Stimulated activated naive B cell treated with anti-CD40 and anti-IgM and Interleukin-4, amounts not matched to agents 10 μg/mL and 1 μg/mL and 100 μg/mL, for 72 hours (primary cell): Measurements from ENCODE around the gene TLCD5.

Source experiments
- ATAC-seq, 2 donors: fragments of 150-1000 bp; cut with Tn5 transposase; replicated peaks; 2 replicates each; pipeline ENCODE4 v1.10.0; 2021; ENCODE audit warnings: moderate library complexity in 1 of 2
- DNase-seq: peaks from one replicate; pipeline ENCODE4 v3.0.0; 2021
- H3K27ac Mint-ChIP-seq: one replicate; pipeline ENCODE4 v1.8.0; 2022; ENCODE audit warnings: mild to moderate bottlenecking, mixed read lengths
- H3K27me3 Mint-ChIP-seq, 2 donors: one replicate each; pipeline ENCODE4 v1.8.0; 2022; ENCODE audit warnings: mixed read lengths in 2 of 2
- H3K36me3 Mint-ChIP-seq, 2 donors: one replicate each; pipeline ENCODE4 v1.8.0; 2022; ENCODE audit warnings: mixed read lengths in 2 of 2, mild to moderate bottlenecking in 1 of 2
- H3K4me1 Mint-ChIP-seq, 2 donors: one replicate each; pipeline ENCODE4 v1.8.0; 2022; ENCODE audit warnings: mixed read lengths in 2 of 2, mild to moderate bottlenecking in 1 of 2
- H3K4me3 Mint-ChIP-seq, 2 donors: one replicate each; pipeline ENCODE4 v1.8.0; 2022; ENCODE audit warnings: mild to moderate bottlenecking in 2 of 2, mixed read lengths in 2 of 2, moderate library complexity in 1 of 2
- H3K9me3 Mint-ChIP-seq, 2 donors: one replicate each; pipeline ENCODE4 v1.8.0; 2022; ENCODE audit warnings: mixed read lengths in 2 of 2, mild to moderate bottlenecking in 1 of 2

Gene TLCD5

GRCh38 chr11:120324932-120325810, at the start of gene TLCD5:
Gene TLCD5, plus strand, starts transcription at chr11:120325299. Its CDS starts 2,143 bp downstream, at chr11:120327442.
- peaks cover 14 to 20% of the 10 kb centered on the region in 2 donors for H3K4me1 Mint-ChIP-seq
- H3K36me3 Mint-ChIP-seq, result peaks cover 0 to 3% of the 10 kb centered on the region in 2 donors
- peak within 1 kb of the TSS; percentile 76 to 77 for H3K4me3 Mint-ChIP-seq
- ATAC-seq (peak; percentile 65 to 75), DNase-seq (peak; percentile 19)
- H3K27me3 Mint-ChIP-seq, result peaks cover 68 to 77% of the 10 kb centered on the region in 2 donors
- H3K9me3 Mint-ChIP-seq, result no peaks in the 10 kb centered on the region
- peak within 1 kb of the TSS; percentile 76 for H3K27ac Mint-ChIP-seq

- no peak overlapping the region for H3K27ac Mint-ChIP-seq
- no peaks in the 10 kb centered on the region for H3K4me1 Mint-ChIP-seq
- peaks cover 15 to 37% of the 10 kb centered on the region in 2 donors for H3K27me3 Mint-ChIP-seq
Measured at GRCh38 chr11:120279502-120279901, 45.6 kb upstream of the TLCD5 start.

GRCh38 chr11:120280600-120281051, 44.5 kb upstream of the TLCD5 start:
- ATAC-seq, result no peak
- H3K27me3 Mint-ChIP-seq, result peaks cover 8 to 29% of the 10 kb centered on the region in 2 donors
- no peaks in the 10 kb centered on the region for H3K9me3 Mint-ChIP-seq
- H3K27ac Mint-ChIP-seq, result no peak overlapping the region
- H3K4me1 Mint-ChIP-seq, result no peaks in the 10 kb centered on the region
- H3K36me3 Mint-ChIP-seq, result no peaks in the 10 kb centered on the region
- no peak overlapping the region for H3K4me3 Mint-ChIP-seq
- no peak for DNase-seq

More at GRCh38 chr11:120279502-120279901, 45.6 kb upstream of the TLCD5 start:
- Mint-ChIP-seq H3K36me3 (no peaks in the 10 kb centered on the region), H3K4me3 (no peak overlapping the region), H3K9me3 (no peaks in the 10 kb centered on the region)
- ATAC-seq (no peak), DNase-seq (no peak)

GRCh38 chr11:120281143-120281795, 43.8 kb upstream of the TLCD5 start:
- no peak for DNase-seq
- Mint-ChIP-seq H3K9me3 (no peaks in the 10 kb centered on the region), H3K36me3 (no peaks in the 10 kb centered on the region), H3K4me3 (no peak overlapping the region), H3K4me1 (no peaks in the 10 kb centered on the region), H3K27ac (peak overlapping the region; percentile 49), H3K27me3 (peaks cover 8 to 29% of the 10 kb centered on the region in 2 donors)
- no peak for ATAC-seq

- H3K4me1 Mint-ChIP-seq, result no peaks in the 10 kb centered on the region
- no peak overlapping the region for H3K27ac Mint-ChIP-seq
- DNase-seq, result no peak
- no peak for ATAC-seq
- H3K36me3 Mint-ChIP-seq, result no peaks in the 10 kb centered on the region
- H3K4me3 Mint-ChIP-seq, result no peak overlapping the region
- no peaks in the 10 kb centered on the region for H3K9me3 Mint-ChIP-seq
- peaks cover 16 to 33% of the 10 kb centered on the region in 2 donors for H3K27me3 Mint-ChIP-seq
Measured at GRCh38 chr11:120283124-120283523, 42.0 kb upstream of the TLCD5 start.

- H3K4me3 Mint-ChIP-seq, result no peak overlapping the region
- no peak for ATAC-seq
- H3K9me3 Mint-ChIP-seq, result no peaks in the 10 kb centered on the region
- peaks cover 17 to 29% of the 10 kb centered on the region in 2 donors for H3K27me3 Mint-ChIP-seq
- DNase-seq, result no peak
- H3K4me1 Mint-ChIP-seq, result no peaks in the 10 kb centered on the region
- H3K36me3 Mint-ChIP-seq, result no peaks in the 10 kb centered on the region
- H3K27ac Mint-ChIP-seq, result no peak overlapping the region
Measured at GRCh38 chr11:120284272-120284671, 40.8 kb upstream of the TLCD5 start.

GRCh38 chr11:120285256-120285655, 39.8 kb upstream of the TLCD5 start:
- Mint-ChIP-seq H3K27ac (no peak overlapping the region), H3K27me3 (peaks cover 23 to 31% of the 10 kb centered on the region in 2 donors), H3K36me3 (no peaks in the 10 kb centered on the region), H3K4me3 (no peak overlapping the region), H3K9me3 (no peaks in the 10 kb centered on the region), H3K4me1 (no peaks in the 10 kb centered on the region)
- ATAC-seq (no peak), DNase-seq (no peak)

- ATAC-seq (no peak), DNase-seq (no peak)
- no peak overlapping the region for H3K4me3 Mint-ChIP-seq
- H3K4me1 Mint-ChIP-seq, result no peaks in the 10 kb centered on the region
- H3K27ac Mint-ChIP-seq, result no peak overlapping the region
- H3K36me3 Mint-ChIP-seq, result no peaks in the 10 kb centered on the region
- H3K27me3 Mint-ChIP-seq, result peaks cover 19 to 30% of the 10 kb centered on the region in 2 donors
- no peaks in the 10 kb centered on the region for H3K9me3 Mint-ChIP-seq
Measured at GRCh38 chr11:120288021-120288420, 37.1 kb upstream of the TLCD5 start.

- H3K27me3 Mint-ChIP-seq, result peaks cover 33 to 44% of the 10 kb centered on the region in 2 donors
- H3K36me3 Mint-ChIP-seq, result no peaks in the 10 kb centered on the region
- no peaks in the 10 kb centered on the region for H3K9me3 Mint-ChIP-seq
- H3K27ac Mint-ChIP-seq, result no peak overlapping the region
- no peaks in the 10 kb centered on the region for H3K4me1 Mint-ChIP-seq
- no peak for DNase-seq
- no peak for ATAC-seq
- no peak overlapping the region for H3K4me3 Mint-ChIP-seq
Measured at GRCh38 chr11:120289426-120289825, 35.7 kb upstream of the TLCD5 start.

- no peaks in the 10 kb centered on the region for H3K36me3 Mint-ChIP-seq
- DNase-seq (no peak), ATAC-seq (no peak)
- no peaks in the 10 kb centered on the region for H3K9me3 Mint-ChIP-seq
- H3K27me3 Mint-ChIP-seq, result peaks cover 36 to 47% of the 10 kb centered on the region in 2 donors
- H3K4me3 Mint-ChIP-seq, result no peak overlapping the region
- H3K4me1 Mint-ChIP-seq, result no peaks in the 10 kb centered on the region
- no peak overlapping the region for H3K27ac Mint-ChIP-seq
Measured at GRCh38 chr11:120290956-120291355, 34.1 kb upstream of the TLCD5 start.

- DNase-seq, result no peak
- Mint-ChIP-seq H3K27me3 (peaks cover 41 to 54% of the 10 kb centered on the region in 2 donors), H3K27ac (no peak overlapping the region), H3K36me3 (no peaks in the 10 kb centered on the region), H3K4me3 (no peak overlapping the region), H3K4me1 (no peaks in the 10 kb centered on the region), H3K9me3 (no peaks in the 10 kb centered on the region)
- no peak for ATAC-seq
Measured at GRCh38 chr11:120293038-120293800, 31.9 kb upstream of the TLCD5 start.

- no peak for DNase-seq
- Mint-ChIP-seq H3K4me3 (no peak overlapping the region), H3K4me1 (no peaks in the 10 kb centered on the region), H3K27ac (no peak overlapping the region), H3K27me3 (peaks cover 46 to 60% of the 10 kb centered on the region in 2 donors), H3K36me3 (no peaks in the 10 kb centered on the region), H3K9me3 (no peaks in the 10 kb centered on the region)
- no peak for ATAC-seq
Measured at GRCh38 chr11:120294096-120294495, 31.0 kb upstream of the TLCD5 start.

GRCh38 chr11:120295099-120295498, 30.0 kb upstream of the TLCD5 start:
- no peak overlapping the region for H3K4me3 Mint-ChIP-seq
- peaks cover 0 to 2% of the 10 kb centered on the region in 2 donors for H3K4me1 Mint-ChIP-seq
- H3K27ac Mint-ChIP-seq, result no peak overlapping the region
- peaks cover 47 to 63% of the 10 kb centered on the region in 2 donors for H3K27me3 Mint-ChIP-seq
- ATAC-seq (no peak), DNase-seq (no peak)
- H3K9me3 Mint-ChIP-seq, result no peaks in the 10 kb centered on the region
- H3K36me3 Mint-ChIP-seq, result no peaks in the 10 kb centered on the region

- H3K9me3 Mint-ChIP-seq, result no peaks in the 10 kb centered on the region
- peaks cover 43 to 59% of the 10 kb centered on the region in 2 donors for H3K27me3 Mint-ChIP-seq
- H3K27ac Mint-ChIP-seq, result no peak overlapping the region
- DNase-seq (no peak), ATAC-seq (no peak)
- peaks cover 0 to 2% of the 10 kb centered on the region in 2 donors for H3K4me1 Mint-ChIP-seq
- H3K4me3 Mint-ChIP-seq, result no peak overlapping the region
- H3K36me3 Mint-ChIP-seq, result no peaks in the 10 kb centered on the region
Measured at GRCh38 chr11:120296554-120296953, 28.5 kb upstream of the TLCD5 start.
